GM18951 (cell line): ENCODE results near the gene OLA1.

Experiments
- POLR2A ChIP-seq: IDR thresholded peaks from 4 replicates; pipeline ENCODE4 v1.6.1; 2011; ENCODE audit warnings: mild to moderate bottlenecking; ENCODE audit not compliant: insufficient read length, insufficient read depth; ENCODE audit errors: extremely low read depth
- in situ Hi-C: fragments of 300-500 bp; cut with MboI; formaldehyde crosslinking; loops from one replicate; pipeline ENCODE4 v1.12.0; 2022; ENCODE audit warnings: low sequenced_read_pairs, mixed read lengths, inconsistent platforms; ENCODE audit not compliant: unreplicated experiment

The OLA1 gene

DNA sequence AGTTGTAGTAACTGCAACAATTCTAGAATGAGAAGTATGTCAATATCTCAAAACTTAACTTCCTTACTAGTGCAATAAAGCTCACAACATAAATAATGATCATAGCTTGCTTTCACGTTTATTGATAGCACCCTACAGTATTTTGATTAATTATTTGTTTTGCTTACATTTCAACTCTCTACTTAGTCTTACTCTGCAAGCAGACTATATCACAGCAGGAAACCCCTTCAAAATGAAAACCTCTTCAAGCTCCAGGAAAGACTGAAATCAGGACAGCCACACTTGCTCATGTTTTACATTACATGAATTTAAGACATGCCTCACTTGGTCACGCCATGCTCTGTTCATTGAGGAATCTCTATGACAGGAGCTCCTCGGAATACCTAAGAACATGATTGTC is 3.3 kb downstream of the OLA1 start:
- no peak for TF ChIP-seq POLR2A
- in situ Hi-C loops, result no loop called here

DNA sequence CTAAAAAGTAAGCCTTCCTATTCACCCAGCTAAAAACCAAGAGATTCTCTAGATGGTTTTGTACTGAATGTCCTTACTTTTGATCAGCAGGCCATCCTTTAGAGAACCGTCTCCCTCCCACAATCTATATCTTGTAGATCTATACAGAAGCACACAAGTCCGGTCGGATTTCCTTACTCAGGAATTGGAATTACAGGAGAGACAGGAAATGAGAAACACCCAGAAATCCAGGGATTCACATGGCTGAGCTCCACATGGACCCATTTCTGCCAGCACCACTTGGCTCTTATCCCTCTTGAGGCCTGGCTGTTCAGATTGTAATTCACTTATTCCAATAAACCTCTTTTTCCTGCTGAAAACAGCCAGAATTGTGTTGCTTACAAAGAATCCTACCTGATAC is 4.5 kb downstream of the OLA1 start:
- no peak for TF ChIP-seq POLR2A
- in situ Hi-C loops, result no loop called here

DNA sequence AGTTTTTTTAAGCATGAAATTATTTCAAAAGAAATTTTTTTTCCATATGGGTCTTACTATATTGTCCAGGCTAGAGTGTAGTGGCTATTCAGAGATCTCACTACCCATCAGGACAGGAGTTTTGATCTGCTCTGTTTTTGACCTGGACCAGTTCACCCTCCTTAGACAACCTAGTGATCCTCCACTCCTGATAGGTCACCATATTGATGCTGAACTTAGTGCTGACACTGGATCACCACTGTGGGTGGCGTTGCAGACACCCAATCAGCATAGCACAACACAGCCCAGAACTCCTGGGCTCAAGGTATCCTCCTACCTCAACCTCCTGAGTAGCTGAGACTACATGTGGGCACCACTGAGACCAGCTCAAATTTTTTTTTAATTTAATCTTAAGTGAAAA is 8.2 kb downstream of the OLA1 start:
- in situ Hi-C loops, result no loop called here
- TF ChIP-seq POLR2A, result no peak

DNA sequence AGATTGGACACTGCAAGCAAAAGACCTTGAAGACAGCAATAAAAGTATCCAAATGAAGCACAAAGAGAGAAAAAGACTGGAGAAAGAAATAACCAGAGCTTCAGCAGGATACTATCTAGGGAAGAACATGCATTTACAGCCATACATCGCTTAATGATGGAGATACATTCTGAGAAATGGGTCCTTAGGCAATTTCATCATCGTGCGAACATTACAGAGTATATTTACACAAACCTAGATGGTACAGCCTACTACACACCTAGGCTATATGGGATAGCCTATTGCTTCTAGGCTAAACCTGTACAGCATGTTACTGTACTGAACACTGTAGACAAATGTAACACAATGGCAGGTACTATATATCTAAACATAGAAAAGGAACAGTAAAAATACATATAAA is 11.9 kb downstream of the OLA1 start:
- in situ Hi-C loops, result no loop called here
- TF ChIP-seq POLR2A, result no peak

DNA sequence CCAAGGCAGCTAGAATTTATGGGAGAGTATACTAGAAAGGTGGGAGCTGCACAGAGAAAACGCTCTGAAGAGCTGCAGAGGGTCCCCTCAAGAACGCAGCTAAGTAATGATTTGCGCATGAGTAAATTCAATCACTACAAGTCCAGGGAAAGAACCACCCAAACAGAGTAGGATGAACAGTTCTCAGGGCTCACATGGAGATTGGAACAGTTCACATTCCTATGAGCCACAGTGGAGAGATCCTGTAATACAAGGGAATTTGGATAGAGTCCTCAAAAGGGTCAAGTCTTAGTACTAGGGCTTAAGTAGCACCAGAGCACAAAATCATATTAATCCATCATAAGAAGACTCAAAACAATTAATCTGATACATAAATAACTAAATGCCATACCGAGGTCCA is 12.7 kb downstream of the OLA1 start:
- in situ Hi-C loops, result no loop called here
- TF ChIP-seq POLR2A, result no peak

DNA sequence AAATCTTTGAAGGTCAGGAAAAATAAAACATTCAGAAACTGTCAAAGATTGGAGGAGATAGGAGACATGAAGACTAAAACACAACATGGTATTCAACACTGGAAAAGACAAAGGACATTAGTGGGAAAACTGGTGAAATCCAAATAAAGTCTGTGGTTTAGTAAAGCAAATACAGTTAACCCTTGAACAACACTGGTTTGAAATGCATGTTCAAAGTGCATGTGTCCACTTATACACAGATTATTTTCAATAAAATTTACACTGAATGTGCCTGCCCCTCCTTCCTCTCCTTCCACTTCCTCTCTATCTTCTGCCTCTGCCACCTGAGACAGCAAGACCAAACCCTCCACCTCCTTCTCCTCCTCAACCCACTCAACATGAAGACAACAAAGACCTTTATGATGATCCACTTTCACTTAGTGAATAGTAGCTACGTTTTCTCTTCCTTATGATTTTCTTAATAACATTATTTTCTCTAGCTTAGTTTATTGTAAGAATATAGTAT is 14.5 kb downstream of the OLA1 start:
- TF ChIP-seq POLR2A, result no peak
- in situ Hi-C loops, result no loop called here

DNA sequence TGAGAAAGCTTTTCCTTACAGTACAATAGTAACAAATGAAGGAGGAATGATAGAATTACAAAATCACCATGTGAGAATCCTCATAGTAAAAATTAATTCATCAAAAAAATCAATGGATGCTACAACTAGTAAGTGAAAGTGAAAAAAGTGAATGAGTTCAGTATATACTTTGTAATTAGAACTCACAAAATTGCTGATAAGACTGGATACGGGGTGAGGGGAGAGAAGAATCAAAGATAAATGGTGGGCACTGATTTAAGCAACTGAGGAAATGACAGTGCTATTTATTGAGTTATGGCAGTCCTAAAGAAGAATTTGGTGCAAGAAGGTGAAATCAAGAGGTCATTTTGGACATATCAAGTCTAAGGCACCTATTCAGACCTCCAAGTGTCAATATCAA is 20.6 kb downstream of the OLA1 start:
- TF ChIP-seq POLR2A, result no peak
- in situ Hi-C loops, result no loop called here

DNA sequence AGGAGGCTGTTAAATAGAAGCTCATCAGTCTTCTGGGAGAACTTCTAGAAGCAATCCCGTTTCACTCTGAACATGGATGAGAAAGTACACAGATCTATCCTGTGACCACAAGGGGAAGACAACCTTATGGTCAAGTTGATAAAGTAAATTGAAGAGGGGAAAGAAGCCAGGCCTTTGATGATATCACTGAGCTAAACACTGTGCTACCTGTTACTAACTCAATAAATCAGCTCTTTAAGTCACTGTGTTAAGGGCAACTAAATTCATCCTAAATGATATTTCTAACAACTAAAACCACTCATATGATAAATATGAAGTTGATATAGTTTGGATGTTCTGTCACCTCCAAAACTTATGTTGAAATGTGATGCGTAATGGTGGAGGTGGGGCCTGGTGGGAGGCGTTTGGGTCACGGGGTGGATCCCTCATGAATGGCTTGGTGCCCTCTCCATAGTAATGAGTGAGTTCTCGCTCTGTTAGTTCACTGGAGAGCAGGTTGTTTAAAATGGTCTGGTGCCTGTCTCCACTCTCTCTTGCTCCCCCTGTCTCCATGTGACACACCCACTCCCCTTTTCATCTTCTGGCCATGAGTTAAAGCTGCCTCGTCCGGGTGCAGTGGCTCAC is 23.6 kb downstream of the OLA1 start:
- in situ Hi-C loops, result no loop called here
- no peak for TF ChIP-seq POLR2A

DNA sequence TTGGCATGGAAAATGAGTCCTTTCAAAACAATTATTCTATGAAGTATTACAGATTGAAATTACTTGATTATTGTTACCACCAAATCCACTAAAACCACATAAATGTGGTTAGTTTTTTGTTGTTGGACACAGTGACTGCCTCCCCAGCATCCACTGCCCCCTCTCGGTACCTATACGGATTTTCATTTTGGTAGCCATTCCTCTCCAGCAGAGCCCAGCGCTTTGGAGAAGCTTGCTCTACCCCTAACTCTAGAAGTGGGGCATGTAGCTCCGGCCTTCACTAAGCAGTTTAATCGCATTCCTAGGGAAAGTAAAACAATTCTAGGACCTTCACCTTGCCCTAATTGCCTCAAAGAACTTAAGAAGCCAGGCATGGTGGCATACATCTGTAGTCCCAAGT is 24.2 kb downstream of the OLA1 start:
- TF ChIP-seq POLR2A, result no peak
- in situ Hi-C loops, result no loop called here

DNA sequence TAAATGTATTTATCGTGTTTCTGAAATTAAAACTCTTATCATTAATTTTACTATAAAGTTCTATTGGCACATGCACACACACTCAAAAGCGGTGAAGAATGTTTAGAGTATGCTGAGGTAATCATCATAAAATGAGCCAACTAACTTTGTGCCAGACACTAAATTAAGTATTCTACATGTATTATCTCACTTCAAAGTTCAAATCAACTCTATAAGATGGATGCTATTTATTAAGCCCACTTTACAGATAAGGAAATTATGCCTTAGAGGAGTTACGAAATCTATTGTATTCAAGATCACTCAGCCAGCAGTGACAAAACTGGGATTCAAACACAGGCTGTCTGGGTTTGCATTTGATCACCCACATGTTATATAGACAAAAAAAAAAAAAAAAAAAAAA is 24.9 kb downstream of the OLA1 start:
- in situ Hi-C loops, result no loop called here
- no peak for TF ChIP-seq POLR2A

DNA sequence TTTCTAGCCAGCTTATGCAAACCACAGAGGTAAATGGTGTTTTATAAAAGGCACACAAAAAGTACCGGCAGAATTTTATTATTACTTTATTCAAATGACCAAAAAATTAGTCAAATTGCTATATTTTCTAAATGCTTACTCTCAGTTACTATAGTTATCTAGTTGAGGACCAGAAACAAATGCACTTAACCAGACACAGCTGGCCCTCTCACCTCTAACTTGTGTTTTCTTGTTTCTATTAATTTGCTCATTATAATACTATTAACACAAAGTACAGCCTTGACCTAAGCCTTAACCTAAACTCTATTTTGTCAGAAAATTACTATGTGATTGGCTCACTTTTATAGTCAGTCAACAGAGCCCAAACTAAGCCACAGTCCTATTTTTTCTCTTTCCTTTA is 26.2 kb downstream of the OLA1 start:
- in situ Hi-C loops, result no loop called here
- no peak for TF ChIP-seq POLR2A

DNA sequence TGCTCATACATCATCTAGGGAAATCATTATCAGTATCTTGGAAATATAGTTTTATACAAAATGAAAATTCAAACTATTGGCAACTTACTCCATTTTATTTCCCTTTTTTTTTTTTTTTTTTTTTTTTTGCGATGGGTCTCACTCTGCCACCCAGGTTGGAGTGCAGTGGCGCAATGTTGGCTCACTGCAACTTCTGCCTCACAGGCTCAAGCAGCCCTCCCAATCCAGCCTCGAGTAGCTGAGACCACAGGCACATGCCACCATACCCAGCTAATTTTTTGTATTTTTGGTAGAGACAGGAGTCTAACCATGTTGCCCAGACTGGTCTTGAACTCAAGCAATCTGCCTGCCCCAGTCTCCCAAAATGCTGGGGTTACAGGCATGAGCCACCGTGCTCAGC is 29.0 kb downstream of the OLA1 start:
- no peak for TF ChIP-seq POLR2A
- in situ Hi-C loops, result no loop called here

DNA sequence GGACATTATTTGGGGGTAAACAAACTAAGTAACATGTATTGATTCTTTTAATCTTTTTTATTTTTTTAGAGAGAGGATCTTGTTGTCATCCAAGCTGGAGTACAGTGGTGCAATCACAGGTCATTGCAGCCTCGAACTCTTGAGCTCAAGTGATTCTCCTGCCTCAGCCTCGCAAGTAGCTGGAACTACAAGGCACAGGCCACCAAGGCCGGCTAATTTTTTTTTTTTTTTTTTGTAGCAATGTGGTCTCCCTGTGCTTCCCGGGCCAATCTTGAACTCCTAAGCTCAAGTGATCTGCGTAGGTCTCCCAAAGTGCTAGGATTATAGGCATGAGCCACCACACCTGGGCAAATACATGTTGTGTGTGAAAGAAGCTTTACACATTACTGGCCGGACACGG is 29.6 kb downstream of the OLA1 start:
- no peak for TF ChIP-seq POLR2A
- in situ Hi-C loops, result no loop called here

DNA sequence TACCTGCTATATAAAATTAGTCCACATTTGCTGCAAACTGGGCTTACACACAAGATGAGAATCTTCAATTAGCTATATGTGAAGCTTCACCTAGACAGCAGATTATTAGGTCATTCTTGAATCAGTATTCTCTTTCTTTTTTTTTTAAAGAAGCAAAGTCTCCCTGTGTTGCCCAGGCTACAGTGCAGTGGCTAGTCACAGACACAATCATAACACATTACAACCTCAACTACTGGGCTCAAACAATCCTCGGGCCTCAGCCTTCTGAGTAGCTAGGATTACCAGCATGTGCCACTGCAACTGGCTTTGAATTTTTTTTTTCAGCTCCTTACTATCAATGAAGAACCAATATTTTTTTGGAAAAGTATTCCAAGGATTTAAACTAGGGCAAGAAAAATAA is 30.5 kb downstream of the OLA1 start:
- no peak for TF ChIP-seq POLR2A
- in situ Hi-C loops, result no loop called here

DNA sequence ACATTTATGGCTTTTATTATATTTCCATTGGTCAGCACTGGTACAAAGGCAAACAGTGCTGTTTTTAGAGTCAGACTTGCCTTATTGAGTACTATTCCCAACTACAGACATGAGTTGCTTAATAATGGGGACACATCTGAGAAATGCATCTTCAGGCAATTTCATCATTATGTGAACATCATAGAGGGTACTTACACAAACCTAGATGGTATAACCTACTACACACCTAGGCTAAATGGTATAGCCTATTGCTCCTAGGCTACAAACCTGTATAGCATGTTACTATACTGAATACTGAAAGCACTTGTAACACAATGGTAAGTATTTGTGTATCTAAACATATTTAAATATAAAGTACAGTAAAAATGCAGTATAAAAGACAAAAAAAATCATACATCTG is 36.4 kb downstream of the OLA1 start:
- TF ChIP-seq POLR2A, result no peak

More for the DNA sequence above, 36.4 kb downstream of the OLA1 start:
- in situ Hi-C loops, result no loop called here
